Panc1 (cell line): ENCODE measurements around the gene HHAT. TPM values are rescaled to one million over a fixed set of nuclear protein-coding genes. Genes with fewer than 3 reads are reported as not detected.
"Not testable (repeated sequence)": the region's sequence is repeated elsewhere in the genome, so short reads cannot be mapped to it uniquely, and the experiment has no call there.

Source experiments
- ATAC-seq: fragments of 200-7000 bp; cut with Tn5 transposase; 2 replicates; pipeline ENCODE4 v1.9.1; 2020; ENCODE audit warnings: mild to moderate bottlenecking, moderate library complexity
- BruUV-seq: library from RNA; stranded (reverse); fragments of 400-500 nt; replicated peaks from 2 replicates; lab custom pipeline; 2021; lab: Mats Ljungman, UMichigan
- CTCF ChIA-PET: fragments of 300-600 bp; sonication (Branson Sonifier 250); formaldehyde crosslinking; loops from one replicate; lab custom pipeline; 2022; ENCODE audit warnings: antibody characterized with exemption; lab: Charles Lee
- POLR2A ChIA-PET: fragments of 300-600 bp; sonication (Branson Sonifier 250); formaldehyde crosslinking; loops from one replicate; lab custom pipeline; 2022; ENCODE audit warnings: antibody characterized with exemption; lab: Charles Lee
- DNase-seq: peaks from one replicate; pipeline ENCODE4 v3.0.0-alpha.2; 2010; ENCODE audit warnings: low read depth, low spot score
- H3K27ac ChIP-seq: 2 replicates; pipeline ENCODE4 v1.5.1; 2011; ENCODE audit warnings: mild to moderate bottlenecking, low read length, inconsistent platforms
- H3K27me3 ChIP-seq: fragments of 200-500 bp; sonication (Bioruptor generic); 2 replicates; pipeline ENCODE4 v1.6.0; 2014; ENCODE audit warnings: low read length, inconsistent platforms; ENCODE audit not compliant: control insufficient read depth, insufficient read depth
- H3K36me3 ChIP-seq: fragments of 200-500 bp; sonication (Bioruptor generic); 2 replicates; pipeline ENCODE4 v1.5.1; 2014; ENCODE audit warnings: inconsistent platforms, mild to moderate bottlenecking, low read length, moderate library complexity; ENCODE audit not compliant: control insufficient read depth, insufficient read depth
- H3K4me1 ChIP-seq: 2 replicates; pipeline ENCODE4 v1.5.1; 2011; ENCODE audit warnings: inconsistent platforms, mild to moderate bottlenecking, low read length, moderate library complexity; ENCODE audit not compliant: control insufficient read depth, insufficient read depth
- H3K4me3 ChIP-seq, 2 experiments: 2 replicates each; pipeline ENCODE4 v1.5.1; 2011 to 2012; ENCODE audit warnings: low read depth in 2 of 2, low read length in 2 of 2, mild to moderate bottlenecking in 2 of 2, inconsistent platforms in 1 of 2, moderate library complexity in 1 of 2
- H3K9me3 ChIP-seq: fragments of 200-500 bp; sonication (Bioruptor generic); 2 replicates; pipeline ENCODE4 v1.5.1; 2014; ENCODE audit warnings: low read depth, mild to moderate bottlenecking, inconsistent platforms, low read length, moderate library complexity; ENCODE audit not compliant: control insufficient read depth, insufficient read depth
- CTCF ChIP-seq: fragments of 450-650 bp; IDR thresholded peaks from 2 replicates; pipeline ENCODE4 v1.5.1; 2017; ENCODE audit warnings: mild to moderate bottlenecking
- POLR2AphosphoS5 ChIP-seq: IDR thresholded peaks from 2 replicates; pipeline ENCODE4 v1.6.1; 2012; ENCODE audit warnings: mild to moderate bottlenecking, low read depth, low read length, moderate library complexity
- REST ChIP-seq, 2 experiments: IDR thresholded peaks; 2 replicates each; pipeline ENCODE4 v1.6.1; 2011 to 2012; ENCODE audit warnings: low read depth in 2 of 2, control low read depth in 1 of 2, low read length in 1 of 2, mild to moderate bottlenecking in 1 of 2, moderate library complexity in 1 of 2; ENCODE audit not compliant: insufficient read depth in 1 of 2
- SIN3A ChIP-seq: IDR thresholded peaks from 2 replicates; pipeline ENCODE4 v1.6.1; 2012; ENCODE audit warnings: low read depth, mild to moderate bottlenecking, low read length, moderate library complexity, borderline replicate concordance; ENCODE audit not compliant: insufficient read depth
- TCF7L2 ChIP-seq: IDR thresholded peaks from 2 replicates; pipeline ENCODE4 v1.6.1; 2011; ENCODE audit warnings: mild to moderate bottlenecking, low read depth, low read length, inconsistent platforms
- in situ Hi-C: cut with HindIII; loops from 2 replicates; pipeline ENCODE4 v1.10.0; 2016; ENCODE audit warnings: low sequenced_read_pairs, low pct_unique_long_range_greater_than_20kb
- intact Hi-C: fragments of 100-400 bp; cut with micrococcal nuclease; formaldehyde crosslinking; loops from one replicate; pipeline ENCODE4 v1.10.0; 2022; ENCODE audit not compliant: unreplicated experiment
- total RNA-seq: library from RNA; stranded (reverse); gene quantifications from one replicate; pipeline ENCODE4 v1.2.1, GENCODE V29; 2021; ENCODE audit not compliant: unreplicated experiment

The HHAT gene
- total RNA-seq, 1 experiment from 2014 or later, result 2.3 TPM

GRCh38 chr1:210418863-210419650, 90.4 kb downstream of the HHAT start:
- Histone ChIP-seq H3K27ac (no peak overlapping the region), H3K36me3 (no peaks in the 10 kb centered on the region), H3K9me3 (no peaks in the 10 kb centered on the region), H3K4me3 (no peak overlapping the region), H3K4me1 (no peaks in the 10 kb centered on the region), H3K27me3 (no peaks in the 10 kb centered on the region)
- POLR2A ChIA-PET, result no interaction called here
- CTCF ChIA-PET, result no interaction called here
- no TSS peak for BruUV-seq
- ATAC-seq (no peak), DNase-seq (no peak)
- in situ Hi-C loops, result no loop called here
- intact Hi-C loops, result no loop called here
- TF ChIP-seq TCF7L2, result no peak

- POLR2A ChIA-PET, BruUV-seq, ATAC-seq, H3K4me1 ChIP-seq, in situ Hi-C loops, intact Hi-C loops, H3K27me3 ChIP-seq, DNase-seq, H3K36me3 ChIP-seq, H3K4me3 ChIP-seq, H3K9me3 ChIP-seq, H3K27ac ChIP-seq, CTCF ChIA-PET: not testable (repeated sequence)
Measured at GRCh38 chr1:210426696-210427095, 98.0 kb downstream of the HHAT start.

- ChIA-PET POLR2A (no interaction called here), CTCF (no interaction called here)
- H3K36me3 ChIP-seq, result no peaks in the 10 kb centered on the region
- H3K27me3 ChIP-seq, result no peaks in the 10 kb centered on the region
- TF ChIP-seq TCF7L2 (no peak), REST (IDR thresholded peaks at IDR 0.05; ENCODE audit: insufficient read depth in 1 of 2, low read depth in 2 of 2, low read length in 1 of 2) (no peak), CTCF (no peak), POLR2AphosphoS5 (no peak), SIN3A (no peak)
- in situ Hi-C loops, result no loop called here
- ATAC-seq (no peak), DNase-seq (no peak)
- intact Hi-C loops, result no loop called here
- H3K27ac ChIP-seq, result no peak overlapping the region
- no peaks in the 10 kb centered on the region for H3K9me3 ChIP-seq
- BruUV-seq, result no TSS peak
- H3K4me1 ChIP-seq, result no peaks in the 10 kb centered on the region
- H3K4me3 ChIP-seq, result no peak overlapping the region
Measured at GRCh38 chr1:210428696-210429095, 100.0 kb downstream of the HHAT start.
